MG63 (cell line): ENCODE data around the gene CD300A. TPM values are rescaled to one million over a fixed set of nuclear protein-coding genes. Genes with fewer than 3 reads are reported as not detected.

Experiments
- DNase-seq: peaks from one replicate; pipeline ENCODE4 v3.0.0-alpha.2; 2020
- H3K27me3 ChIP-seq: fragments of 250-450 bp; sonication (Bioruptor Pico); 2 replicates; pipeline ENCODE4 v1.5.1; 2020; ENCODE audit warnings: mild to moderate bottlenecking, moderate library complexity
- H3K36me3 ChIP-seq: fragments of 250-450 bp; sonication (Bioruptor Pico); 2 replicates; pipeline ENCODE4 v1.5.1; 2020; ENCODE audit warnings: mild to moderate bottlenecking, moderate library complexity
- H3K4me3 ChIP-seq: fragments of 250-450 bp; sonication (Bioruptor Pico); 2 replicates; pipeline ENCODE4 v1.5.1; 2020; ENCODE audit warnings: mild to moderate bottlenecking, moderate library complexity
- H3K9me3 ChIP-seq: fragments of 250-450 bp; sonication (Bioruptor Pico); 2 replicates; pipeline ENCODE4 v1.5.1; 2020; ENCODE audit warnings: mild to moderate bottlenecking, moderate library complexity
- total RNA-seq: library from RNA; depleted of rRNA; stranded (reverse); fragments of >200 nt; shearing (Covaris generic); gene quantifications from 2 replicates; pipeline ENCODE4 v1.2.3, GENCODE V29; 2014; ENCODE audit warnings: low replicate concordance

The CD300A gene
- total RNA-seq, 1 experiment from 2014 or later, result not detected

DNA sequence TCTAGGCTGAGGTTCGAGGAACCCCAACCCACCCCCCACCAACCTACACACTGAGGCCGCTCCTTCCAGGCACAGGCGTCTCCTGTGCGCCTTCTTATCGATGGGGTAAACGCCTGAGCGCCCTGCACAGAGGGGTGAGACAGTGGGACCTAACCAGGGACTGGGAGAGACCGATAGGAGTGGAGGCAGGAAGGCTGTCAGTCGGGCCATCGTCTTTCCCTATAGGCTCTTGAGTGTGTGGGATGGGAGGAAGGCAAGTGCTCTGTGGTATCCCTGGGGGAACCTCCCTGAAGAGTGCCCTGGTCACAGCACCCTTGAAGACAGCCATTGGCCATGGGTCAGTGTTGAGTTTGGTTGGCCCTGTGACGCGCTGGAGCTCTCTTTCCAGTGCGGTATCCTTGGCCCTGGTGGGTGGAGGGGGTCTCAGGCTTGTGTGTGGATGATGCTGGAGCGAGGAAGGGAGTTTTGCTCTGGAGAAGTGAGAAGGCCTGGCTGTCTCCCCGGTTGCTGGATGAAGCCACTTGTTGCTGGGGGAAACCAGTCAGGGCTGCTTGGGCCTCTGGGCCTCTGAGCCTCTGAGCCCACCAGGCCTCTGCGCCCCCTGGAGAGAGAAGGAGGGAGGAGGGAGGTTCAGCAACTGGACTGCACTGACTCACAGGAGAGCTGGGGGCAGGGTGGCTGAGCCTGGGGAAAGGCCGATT is 32.9 kb upstream of the CD300A start:
- DNase-seq, result no peak
- Histone ChIP-seq H3K9me3 (peaks cover 13% of the 10 kb centered on the region), H3K27me3 (no peaks in the 10 kb centered on the region; the same call in 1 of the 2 replicates), H3K36me3 (no peaks in the 10 kb centered on the region), H3K4me3 (no peak overlapping the region)

DNA sequence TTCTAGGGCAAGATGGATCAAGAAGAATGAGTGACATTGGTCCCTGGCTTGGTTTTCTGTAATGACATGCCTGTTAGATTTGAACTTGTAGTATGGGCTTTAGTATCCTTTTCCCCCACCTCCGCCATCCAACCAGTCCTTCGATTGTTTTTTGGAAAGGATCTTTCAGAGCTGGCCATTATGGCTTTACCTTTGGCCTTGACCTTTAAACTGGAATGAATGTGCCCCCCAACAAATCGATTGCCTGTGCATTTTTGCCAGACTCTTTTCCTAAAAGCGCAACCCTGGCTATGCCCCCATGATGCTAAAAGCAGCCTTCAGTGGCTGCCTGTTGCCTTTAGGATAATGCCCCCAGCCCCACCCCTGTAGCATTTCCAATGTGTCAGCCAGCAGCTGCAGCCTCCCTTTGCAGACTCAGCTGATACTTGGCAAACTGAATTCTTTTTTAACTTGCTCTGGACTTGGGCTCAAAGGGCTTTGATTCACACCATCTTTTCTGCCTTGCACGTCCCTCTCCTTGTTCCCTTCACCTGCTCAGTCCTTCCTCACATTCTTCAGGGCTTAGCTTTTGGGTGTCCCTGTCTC is 30.6 kb upstream of the CD300A start:
- no peaks in the 10 kb centered on the region for H3K36me3 ChIP-seq
- no peak for DNase-seq

DNA sequence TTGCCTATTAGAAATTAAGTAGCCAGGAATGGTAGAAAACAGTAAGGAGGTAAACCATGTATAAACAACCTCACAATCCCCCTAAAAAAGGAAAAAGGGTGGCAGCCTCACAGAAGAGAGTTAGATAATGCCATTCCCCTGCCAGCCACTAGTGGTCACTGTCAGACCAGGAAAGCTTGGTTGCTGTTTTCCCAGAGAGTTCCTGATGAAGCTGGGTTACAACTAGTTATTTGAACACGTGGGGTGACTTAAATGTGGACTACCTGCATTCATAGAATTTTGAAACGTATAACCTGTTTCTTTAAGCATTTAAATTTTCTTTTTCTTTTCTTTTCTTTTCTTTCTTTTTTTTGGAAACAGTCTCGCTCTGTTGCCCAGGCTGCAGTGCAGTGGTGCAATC is 28.7 kb upstream of the CD300A start:
- no peak for DNase-seq
- peaks cover 15% of the 10 kb centered on the region for H3K9me3 ChIP-seq
- no peak overlapping the region for H3K4me3 ChIP-seq
- H3K36me3 ChIP-seq, result no peaks in the 10 kb centered on the region
- no peaks in the 10 kb centered on the region for H3K27me3 ChIP-seq

More for the DNA sequence above, 30.6 kb upstream of the CD300A start:
- Histone ChIP-seq H3K9me3 (peaks cover 15% of the 10 kb centered on the region), H3K4me3 (no peak overlapping the region), H3K27me3 (no peaks in the 10 kb centered on the region; the same call in 1 of the 2 replicates)

DNA sequence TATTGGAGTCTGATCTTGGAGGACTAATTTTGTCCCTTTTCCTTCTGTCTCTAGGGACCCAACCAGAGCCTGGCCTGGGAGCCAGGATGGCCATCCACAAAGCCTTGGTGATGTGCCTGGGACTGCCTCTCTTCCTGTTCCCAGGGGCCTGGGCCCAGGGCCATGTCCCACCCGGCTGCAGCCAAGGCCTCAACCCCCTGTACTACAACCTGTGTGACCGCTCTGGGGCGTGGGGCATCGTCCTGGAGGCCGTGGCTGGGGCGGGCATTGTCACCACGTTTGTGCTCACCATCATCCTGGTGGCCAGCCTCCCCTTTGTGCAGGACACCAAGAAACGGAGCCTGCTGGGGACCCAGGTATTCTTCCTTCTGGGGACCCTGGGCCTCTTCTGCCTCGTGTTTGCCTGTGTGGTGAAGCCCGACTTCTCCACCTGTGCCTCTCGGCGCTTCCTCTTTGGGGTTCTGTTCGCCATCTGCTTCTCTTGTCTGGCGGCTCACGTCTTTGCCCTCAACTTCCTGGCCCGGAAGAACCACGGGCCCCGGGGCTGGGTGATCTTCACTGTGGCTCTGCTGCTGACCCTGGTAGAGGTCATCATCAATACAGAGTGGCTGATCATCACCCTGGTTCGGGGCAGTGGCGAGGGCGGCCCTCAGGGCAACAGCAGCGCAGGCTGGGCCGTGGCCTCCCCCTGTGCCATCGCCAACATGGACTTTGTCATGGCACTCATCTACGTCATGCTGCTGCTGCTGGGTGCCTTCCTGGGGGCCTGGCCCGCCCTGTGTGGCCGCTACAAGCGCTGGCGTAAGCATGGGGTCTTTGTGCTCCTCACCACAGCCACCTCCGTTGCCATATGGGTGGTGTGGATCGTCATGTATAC is 26.5 kb upstream of the CD300A start:
- H3K9me3 ChIP-seq, result peaks cover 15% of the 10 kb centered on the region
- DNase-seq, result no peak
- no peaks in the 10 kb centered on the region for H3K27me3 ChIP-seq
- H3K4me3 ChIP-seq, result no peak overlapping the region
- no peaks in the 10 kb centered on the region for H3K36me3 ChIP-seq

DNA sequence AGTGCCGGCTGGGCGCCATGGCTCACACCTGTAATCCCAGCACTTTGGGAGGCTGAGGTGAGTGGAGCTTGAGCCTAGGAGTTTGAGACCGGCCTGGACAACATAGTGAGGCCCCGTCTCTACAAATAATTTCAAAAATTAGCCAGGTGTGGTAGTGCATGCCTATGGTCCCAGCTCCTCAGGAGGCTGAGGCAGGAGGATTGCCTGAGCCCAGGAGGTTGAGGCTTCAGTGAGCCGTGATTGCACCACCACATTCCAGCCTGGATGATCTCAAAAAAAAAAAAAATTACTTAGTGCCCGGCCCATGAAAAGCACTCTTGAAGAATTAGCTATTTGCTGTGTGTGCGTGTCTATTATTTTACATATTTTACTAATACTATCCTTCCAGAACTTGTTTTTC is 24.9 kb upstream of the CD300A start:
- Histone ChIP-seq H3K9me3 (peaks cover 15% of the 10 kb centered on the region), H3K36me3 (no peaks in the 10 kb centered on the region), H3K27me3 (no peaks in the 10 kb centered on the region), H3K4me3 (no peak overlapping the region)
- no peak for DNase-seq

DNA sequence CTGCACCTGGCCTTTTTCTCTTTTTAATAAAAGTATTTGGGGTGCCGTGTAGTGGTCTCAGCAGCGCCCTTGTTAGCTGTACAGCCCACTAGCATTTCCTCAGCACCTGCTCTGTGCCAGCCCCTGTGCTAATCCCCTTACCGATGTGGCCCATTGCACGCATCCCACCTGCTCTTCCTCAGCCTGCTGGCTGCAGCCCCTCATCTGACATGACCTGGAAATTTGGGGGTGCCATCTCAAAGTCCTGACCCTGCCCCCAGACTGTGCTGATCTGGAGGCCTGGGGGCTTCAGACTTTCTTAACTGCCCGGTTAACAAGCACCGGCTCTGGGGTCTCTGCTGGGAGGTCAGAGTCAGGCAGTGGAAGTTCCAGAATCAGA is 24.2 kb upstream of the CD300A start:
- peaks cover 12% of the 10 kb centered on the region for H3K9me3 ChIP-seq
- H3K36me3 ChIP-seq, result no peaks in the 10 kb centered on the region
- no peak for DNase-seq
- H3K4me3 ChIP-seq, result no peak overlapping the region
- no peaks in the 10 kb centered on the region for H3K27me3 ChIP-seq

DNA sequence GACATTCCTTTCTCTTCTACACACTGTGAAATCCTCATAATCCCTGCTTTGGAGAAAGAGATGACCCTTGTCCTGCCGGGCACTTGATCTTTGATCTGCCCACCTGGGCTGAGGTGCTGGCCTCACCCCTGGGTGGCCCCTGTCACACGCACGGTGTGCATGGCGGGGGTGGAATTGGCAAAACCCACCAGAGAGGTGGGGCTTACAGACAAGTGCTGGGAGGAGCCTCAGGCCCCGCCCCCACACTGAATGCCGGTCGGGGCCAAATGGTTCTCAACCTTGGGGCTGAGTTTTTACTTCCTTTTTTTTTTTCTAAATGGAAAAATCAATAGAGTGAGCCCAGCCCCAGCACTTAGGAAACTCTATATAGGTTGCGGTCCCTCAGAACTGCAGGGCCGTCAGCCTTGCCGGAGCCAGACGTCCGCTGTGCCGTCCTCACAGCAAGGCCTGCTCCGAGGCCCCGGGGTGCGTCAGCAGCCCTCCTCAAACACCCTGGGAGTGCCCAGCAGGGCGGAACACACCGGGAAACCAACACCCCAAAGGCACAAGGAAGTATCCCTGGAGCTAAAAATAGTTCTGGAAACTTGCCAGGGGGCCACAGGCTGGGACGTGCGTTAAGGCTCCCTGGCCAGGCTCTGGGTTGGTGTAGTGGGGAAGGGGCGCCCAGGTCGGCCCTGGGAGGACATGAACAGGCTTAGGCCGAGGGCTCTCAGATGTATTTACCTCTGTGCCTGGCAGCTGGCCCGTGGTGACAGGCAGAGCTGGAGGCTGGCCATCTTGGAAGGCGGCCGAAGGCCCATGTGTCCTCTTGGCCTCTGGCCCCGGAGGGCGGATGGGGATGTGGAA is 23.5 kb upstream of the CD300A start:
- Histone ChIP-seq H3K27me3 (no peaks in the 10 kb centered on the region), H3K9me3 (peaks cover 7% of the 10 kb centered on the region), H3K36me3 (no peaks in the 10 kb centered on the region), H3K4me3 (no peak overlapping the region)
- peak; percentile 72 for DNase-seq

DNA sequence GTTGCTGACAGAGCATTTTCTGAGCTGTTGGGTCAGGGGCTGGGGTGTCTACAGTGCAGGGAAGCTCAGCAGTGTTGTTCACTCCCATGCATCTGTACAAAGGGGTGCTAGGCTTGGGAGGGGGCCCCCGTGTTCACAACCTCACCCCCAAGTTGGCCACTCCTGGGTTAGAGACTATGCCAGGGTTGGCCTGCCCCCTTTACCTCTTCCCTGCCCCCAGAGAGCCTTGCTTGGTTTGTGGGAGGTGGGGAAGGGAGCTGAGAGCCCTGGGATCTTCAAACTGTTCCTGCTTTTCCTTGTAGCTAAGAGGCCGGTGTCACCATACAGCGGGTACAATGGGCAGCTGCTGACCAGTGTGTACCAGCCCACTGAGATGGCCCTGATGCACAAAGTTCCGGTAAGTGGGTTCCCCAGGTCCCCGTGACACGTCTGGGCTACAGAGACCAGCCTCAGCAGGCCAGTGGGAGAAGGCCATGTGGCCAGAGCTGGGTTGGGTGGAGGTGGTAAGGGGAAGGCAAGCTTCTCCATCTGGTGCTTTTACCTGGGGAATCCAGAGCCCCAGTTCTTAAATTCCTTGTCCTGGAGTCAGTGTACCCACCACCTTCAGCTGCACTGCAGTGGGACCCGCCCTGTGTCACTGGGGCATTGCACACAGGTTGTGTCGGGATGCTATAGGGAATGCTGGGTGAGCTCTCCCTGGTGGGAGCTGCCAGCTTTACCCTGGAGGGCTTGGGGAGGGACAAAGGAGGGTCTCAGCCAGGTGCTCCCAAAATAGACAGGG is 22.7 kb upstream of the CD300A start:
- no peaks in the 10 kb centered on the region for H3K36me3 ChIP-seq
- DNase-seq, result no peak
- H3K4me3 ChIP-seq, result no peak overlapping the region
- no peaks in the 10 kb centered on the region for H3K27me3 ChIP-seq
- H3K9me3 ChIP-seq, result peaks cover 1% of the 10 kb centered on the region

DNA sequence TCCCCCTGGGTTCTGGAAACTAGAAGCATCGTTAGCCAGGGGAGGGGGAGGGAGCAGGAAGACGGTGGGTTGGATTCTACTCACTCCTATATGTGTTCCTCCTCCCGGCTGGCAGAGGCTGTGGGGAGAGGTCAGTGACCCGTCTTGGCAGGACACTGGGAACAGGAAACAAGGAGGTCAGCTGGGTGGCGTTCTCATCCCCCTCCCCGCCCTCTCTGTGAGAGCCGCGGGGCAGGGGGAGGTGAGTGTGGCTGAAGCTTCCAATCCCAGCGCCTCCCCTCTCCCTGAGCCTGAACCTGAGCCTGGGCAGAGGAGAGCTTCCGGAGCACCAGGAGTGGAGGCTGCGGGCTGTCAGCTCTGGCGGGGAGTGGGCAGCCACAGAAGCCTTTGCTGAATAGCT is 22.0 kb upstream of the CD300A start:
- Histone ChIP-seq H3K9me3 (no peaks in the 10 kb centered on the region), H3K4me3 (no peak overlapping the region), H3K27me3 (no peaks in the 10 kb centered on the region), H3K36me3 (no peaks in the 10 kb centered on the region)
- DNase-seq, result peak; percentile 61

DNA sequence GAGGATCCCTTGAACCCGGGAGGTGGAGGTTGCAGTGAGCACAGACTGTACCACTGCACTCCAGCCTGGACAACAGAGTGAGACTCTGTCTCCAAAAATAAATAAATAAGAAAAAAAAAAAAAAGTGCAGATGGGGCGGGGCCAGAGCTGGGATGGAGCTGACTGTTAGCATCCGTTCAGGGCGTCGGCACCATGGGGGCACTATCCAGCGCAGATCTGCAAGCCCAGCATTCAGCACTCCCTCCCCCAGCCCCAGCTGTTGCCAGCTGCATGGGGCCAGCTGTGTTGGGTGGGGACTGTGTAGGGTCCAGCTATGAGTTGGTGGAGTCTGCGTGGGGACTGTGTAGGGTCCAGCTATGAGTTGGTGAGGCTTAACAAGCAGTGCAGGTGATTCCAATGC is 21.3 kb upstream of the CD300A start:
- H3K27me3 ChIP-seq, result no peaks in the 10 kb centered on the region
- H3K36me3 ChIP-seq, result no peaks in the 10 kb centered on the region
- no peak for DNase-seq
- no peak overlapping the region for H3K4me3 ChIP-seq
- H3K9me3 ChIP-seq, result no peaks in the 10 kb centered on the region

DNA sequence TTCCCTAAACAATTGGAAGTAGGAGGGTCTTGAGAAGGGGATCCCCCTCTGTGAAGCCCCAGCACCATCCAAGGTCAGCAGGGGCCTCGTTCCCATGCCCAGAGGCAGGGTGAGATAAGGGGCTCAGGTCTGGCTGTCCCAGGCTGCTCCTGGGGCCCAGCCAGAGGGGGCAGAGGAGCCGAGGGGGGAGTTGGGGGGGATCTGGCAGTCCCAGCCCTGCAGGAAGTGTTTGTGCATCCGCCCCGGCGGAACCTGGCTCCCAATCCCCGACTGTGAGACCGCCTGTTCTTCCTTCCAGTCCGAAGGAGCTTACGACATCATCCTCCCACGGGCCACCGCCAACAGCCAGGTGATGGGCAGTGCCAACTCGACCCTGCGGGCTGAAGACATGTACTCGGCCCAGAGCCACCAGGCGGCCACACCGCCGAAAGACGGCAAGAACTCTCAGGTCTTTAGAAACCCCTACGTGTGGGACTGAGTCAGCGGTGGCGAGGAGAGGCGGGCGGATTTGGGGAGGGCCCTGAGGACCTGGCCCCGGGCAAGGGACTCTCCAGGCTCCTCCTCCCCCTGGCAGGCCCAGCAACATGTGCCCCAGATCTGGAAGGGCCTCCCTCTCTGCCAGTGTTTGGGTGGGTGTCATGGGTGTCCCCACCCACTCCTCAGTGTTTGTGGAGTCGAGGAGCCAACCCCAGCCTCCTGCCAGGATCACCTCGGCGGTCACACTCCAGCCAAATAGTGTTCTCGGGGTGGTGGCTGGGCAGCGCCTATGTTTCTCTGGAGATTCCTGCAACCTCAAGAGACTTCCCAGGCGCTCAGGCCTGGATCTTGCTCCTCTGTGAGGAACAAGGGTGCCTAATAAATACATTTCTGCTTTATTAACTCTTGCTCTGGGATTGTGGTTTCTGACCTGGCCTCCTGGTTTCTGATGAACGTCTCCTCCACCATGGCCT is 19.6 kb upstream of the CD300A start:
- Histone ChIP-seq H3K9me3 (no peaks in the 10 kb centered on the region), H3K36me3 (no peaks in the 10 kb centered on the region), H3K4me3 (no peak overlapping the region), H3K27me3 (no peaks in the 10 kb centered on the region)
- DNase-seq, result no peak

DNA sequence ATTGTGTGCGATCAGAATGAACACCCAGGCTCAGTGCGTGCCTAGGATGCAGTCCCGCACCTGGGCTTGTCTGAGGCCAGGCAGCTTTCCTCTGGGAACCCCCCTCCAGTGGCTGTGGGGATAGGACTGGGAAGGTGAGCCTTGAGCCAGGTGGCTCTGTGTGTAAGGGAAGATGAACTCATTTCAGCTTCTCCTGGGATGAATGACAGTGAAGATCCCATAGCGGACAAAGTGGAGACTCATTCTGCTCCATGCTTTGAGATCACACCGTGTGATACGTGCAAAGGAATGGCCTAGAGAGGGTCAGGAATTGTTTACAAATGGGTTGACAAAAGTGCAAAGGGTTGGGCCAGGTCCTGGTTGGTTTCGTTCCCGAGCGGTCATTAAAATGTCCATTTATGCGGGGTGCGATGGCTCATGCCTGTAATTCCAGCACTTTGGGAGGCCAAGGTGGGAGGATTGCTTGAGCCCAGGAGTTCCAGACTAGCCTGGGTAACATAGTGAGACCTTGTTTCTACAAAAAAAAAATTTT is 18.7 kb upstream of the CD300A start:
- Histone ChIP-seq H3K4me3 (no peak overlapping the region), H3K36me3 (no peaks in the 10 kb centered on the region), H3K27me3 (no peaks in the 10 kb centered on the region), H3K9me3 (no peaks in the 10 kb centered on the region)
- no peak for DNase-seq

DNA sequence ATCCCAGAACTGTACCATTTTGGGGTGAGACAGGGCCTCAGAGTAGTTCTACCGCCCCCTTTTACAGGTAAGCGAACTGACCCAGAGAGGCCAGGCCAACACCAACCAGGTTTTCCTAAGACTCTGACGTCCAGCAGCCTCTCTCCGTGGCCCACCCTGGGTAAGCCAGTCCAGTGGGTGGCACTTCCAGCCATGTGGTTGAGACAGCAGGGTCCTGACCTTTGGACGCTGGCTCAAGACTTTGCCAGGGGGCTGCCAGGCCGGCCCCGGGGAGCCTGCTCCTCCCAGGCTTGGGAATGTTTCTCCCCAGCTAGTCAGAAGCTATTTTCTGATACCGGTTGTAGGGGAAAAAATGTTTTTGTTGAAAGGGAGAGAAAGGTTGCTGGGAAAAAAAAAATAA is 17.7 kb upstream of the CD300A start:
- no peaks in the 10 kb centered on the region for H3K36me3 ChIP-seq
- no peaks in the 10 kb centered on the region for H3K27me3 ChIP-seq
- DNase-seq, result no peak
- H3K9me3 ChIP-seq, result no peaks in the 10 kb centered on the region
- H3K4me3 ChIP-seq, result no peak overlapping the region

DNA sequence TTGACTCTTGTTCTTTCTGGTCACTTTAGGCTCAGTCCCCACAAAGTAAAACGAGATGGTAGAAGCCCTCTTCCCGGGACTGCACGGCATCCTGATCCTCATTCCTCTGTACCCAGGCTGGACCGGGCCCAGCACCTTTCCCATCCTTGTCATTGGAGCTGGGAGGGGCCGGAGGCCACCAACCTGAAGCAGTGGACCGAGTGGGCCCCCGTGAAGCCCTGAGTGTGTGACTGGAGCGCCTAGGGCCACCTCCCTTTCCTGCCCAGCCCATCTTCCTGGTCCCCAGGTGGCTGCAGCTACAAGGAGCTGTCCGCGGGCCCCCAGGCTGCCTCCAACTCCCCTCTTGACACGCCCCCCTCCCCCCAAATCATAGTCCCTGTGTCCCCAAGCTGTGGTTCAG is 17.1 kb upstream of the CD300A start:
- no peaks in the 10 kb centered on the region for H3K9me3 ChIP-seq
- no peak overlapping the region for H3K4me3 ChIP-seq
- no peaks in the 10 kb centered on the region for H3K36me3 ChIP-seq
- no peak for DNase-seq
- no peaks in the 10 kb centered on the region for H3K27me3 ChIP-seq

DNA sequence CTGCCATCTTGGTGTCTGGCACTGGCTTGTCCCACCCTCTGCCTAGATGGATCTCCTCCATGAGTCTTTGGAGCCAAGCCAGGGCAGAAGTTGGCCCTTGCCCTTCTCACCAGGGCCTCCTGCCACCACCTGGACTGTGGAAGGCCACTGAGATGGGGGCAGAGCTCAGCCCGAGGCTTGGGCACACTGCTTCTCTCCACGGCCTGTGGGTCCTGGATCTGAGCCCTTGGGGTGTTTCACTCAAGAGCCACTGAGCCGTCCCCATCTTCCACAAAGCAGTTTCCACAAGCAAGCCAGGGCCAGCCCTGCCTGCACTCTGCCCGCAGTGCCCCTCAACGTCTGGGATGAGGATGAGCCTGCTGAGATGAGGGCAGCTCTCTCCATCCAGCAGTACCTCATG is 16.7 kb upstream of the CD300A start:
- no peaks in the 10 kb centered on the region for H3K36me3 ChIP-seq
- H3K27me3 ChIP-seq, result no peaks in the 10 kb centered on the region
- no peak overlapping the region for H3K4me3 ChIP-seq
- H3K9me3 ChIP-seq, result no peaks in the 10 kb centered on the region
- DNase-seq, result no peak
